Ishikawa (cell line): ENCODE results near the gene CLASRP.

ENCODE experiments used
- CEBPB ChIP-seq: IDR thresholded peaks from 2 replicates; pipeline ENCODE4 v1.6.1; 2012
- CREB1 ChIP-seq: IDR thresholded peaks from 2 replicates; pipeline ENCODE4 v1.6.1; 2012; ENCODE audit warnings: low read depth
- EGR1 ChIP-seq: IDR thresholded peaks from 2 replicates; pipeline ENCODE4 v1.6.1; 2012
- EP300 ChIP-seq: IDR thresholded peaks from 2 replicates; pipeline ENCODE4 v1.6.1; 2012; ENCODE audit warnings: borderline replicate concordance
- FOXM1 ChIP-seq: IDR thresholded peaks from 2 replicates; pipeline ENCODE4 v1.6.1; 2012; ENCODE audit warnings: low read depth, borderline replicate concordance
- NFIC ChIP-seq: IDR thresholded peaks from 2 replicates; pipeline ENCODE4 v1.6.1; 2012
- RAD21 ChIP-seq: IDR thresholded peaks from 2 replicates; pipeline ENCODE4 v1.6.1; 2012; ENCODE audit warnings: low read depth
- TAF1 ChIP-seq: IDR thresholded peaks from 2 replicates; pipeline ENCODE4 v1.6.1; 2012; ENCODE audit warnings: low read depth, mild to moderate bottlenecking
- TCF12 ChIP-seq: IDR thresholded peaks from 2 replicates; pipeline ENCODE4 v1.6.1; 2012; ENCODE audit warnings: low read depth
- TEAD4 ChIP-seq: IDR thresholded peaks from 2 replicates; pipeline ENCODE4 v1.6.1; 2012
- USF1 ChIP-seq: IDR thresholded peaks from 2 replicates; pipeline ENCODE4 v1.6.1; 2012
- YY1 ChIP-seq: IDR thresholded peaks from 2 replicates; pipeline ENCODE4 v1.6.1; 2012; ENCODE audit warnings: low read depth
- ZBTB7A ChIP-seq: IDR thresholded peaks from 2 replicates; pipeline ENCODE4 v1.6.1; 2012; ENCODE audit warnings: low read depth
- TF ChIP-seq, protein P1 (sequence below): IDR thresholded peaks from 2 replicates; pipeline ENCODE4 v1.6.1; 2012
- TF ChIP-seq, protein P2 (sequence below): IDR thresholded peaks from 2 replicates; pipeline ENCODE4 v1.6.1; 2012; ENCODE audit warnings: low read depth, mild to moderate bottlenecking

CLASRP gene

DNA sequence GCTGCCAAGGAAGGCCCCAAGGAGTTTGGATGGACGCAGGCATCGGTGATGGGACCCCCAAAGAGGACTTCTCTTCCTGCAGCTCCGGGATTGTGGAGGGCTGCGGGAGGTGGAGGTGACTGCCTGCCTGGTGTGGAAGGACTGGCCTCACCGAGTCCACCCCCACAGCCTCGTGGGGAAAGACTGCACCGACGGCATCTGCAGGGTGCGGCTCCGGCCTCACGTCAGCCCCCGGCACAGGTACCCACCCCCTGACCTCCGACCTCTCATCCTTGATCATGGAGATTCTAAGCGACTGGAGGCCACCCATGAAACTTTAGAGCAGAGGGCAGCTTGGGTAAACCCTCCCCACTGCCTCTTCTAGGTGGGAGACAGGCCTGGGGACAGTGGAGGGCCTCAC, 16.9 kb upstream of the CLASRP start:
- TF ChIP-seq USF1, result no peak
- TF ChIP-seq YY1, result no peak
- no peak for TF ChIP-seq CREB1
- TF ChIP-seq EGR1, result no peak
- no peak for TF ChIP-seq RAD21
- TF ChIP-seq FOXM1, result no peak
- no peak for TF ChIP-seq TAF1
- TF ChIP-seq, protein P1, sequence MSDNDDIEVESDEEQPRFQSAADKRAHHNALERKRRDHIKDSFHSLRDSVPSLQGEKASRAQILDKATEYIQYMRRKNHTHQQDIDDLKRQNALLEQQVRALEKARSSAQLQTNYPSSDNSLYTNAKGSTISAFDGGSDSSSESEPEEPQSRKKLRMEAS, result no peak
- TF ChIP-seq TCF12, result no peak
- no peak for TF ChIP-seq CEBPB
- no peak for TF ChIP-seq NFIC

GRCh38 chr19:45023048-45023447, 15.8 kb upstream of the CLASRP start:
- TF ChIP-seq USF1 (no peak), CEBPB (no peak), ZBTB7A (no peak), YY1 (no peak), TAF1 (no peak)

DNA sequence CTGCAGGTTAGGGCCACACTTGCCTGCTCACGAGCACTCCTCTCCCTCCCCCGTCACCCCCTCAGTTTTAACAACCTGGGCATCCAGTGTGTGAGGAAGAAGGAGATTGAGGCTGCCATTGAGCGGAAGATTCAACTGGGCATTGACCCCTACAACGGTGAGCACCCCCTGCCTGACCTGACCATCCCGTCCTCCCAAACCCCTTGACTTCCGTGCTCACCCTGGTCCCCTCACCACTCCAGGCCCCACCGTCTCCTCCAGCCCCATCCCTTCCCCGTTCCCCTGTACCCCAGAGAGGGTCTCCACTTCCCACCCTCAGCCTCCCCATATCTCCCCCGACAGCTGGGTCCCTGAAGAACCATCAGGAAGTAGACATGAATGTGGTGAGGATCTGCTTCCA, 13.6 kb upstream of the CLASRP start:
- TF ChIP-seq TEAD4 (no peak), RAD21 (no peak), TAF1 (no peak), ZBTB7A (no peak), TCF12 (no peak)

DNA sequence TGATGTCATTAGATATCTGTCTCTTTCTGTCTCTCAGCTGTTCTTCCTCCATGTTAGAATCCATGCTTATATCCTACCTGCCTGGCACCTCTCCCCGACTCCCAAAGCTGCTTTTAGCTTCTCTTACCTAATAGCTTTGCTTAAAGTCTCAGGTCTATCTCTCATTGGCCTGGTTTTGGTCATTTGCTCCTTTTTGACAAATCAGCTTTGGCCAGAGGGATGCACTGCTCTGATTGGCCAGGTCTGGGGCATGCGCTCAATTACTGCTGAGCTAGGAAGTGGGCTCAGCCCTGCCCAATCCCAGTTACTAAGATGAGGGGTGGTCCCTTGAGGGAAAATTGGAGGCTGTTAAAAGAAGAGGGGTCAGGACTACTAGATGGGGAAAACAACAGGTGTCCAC, 11.5 kb upstream of the CLASRP start:
- TF ChIP-seq NFIC, result no peak
- no peak for TF ChIP-seq EGR1
- TF ChIP-seq, protein P2, sequence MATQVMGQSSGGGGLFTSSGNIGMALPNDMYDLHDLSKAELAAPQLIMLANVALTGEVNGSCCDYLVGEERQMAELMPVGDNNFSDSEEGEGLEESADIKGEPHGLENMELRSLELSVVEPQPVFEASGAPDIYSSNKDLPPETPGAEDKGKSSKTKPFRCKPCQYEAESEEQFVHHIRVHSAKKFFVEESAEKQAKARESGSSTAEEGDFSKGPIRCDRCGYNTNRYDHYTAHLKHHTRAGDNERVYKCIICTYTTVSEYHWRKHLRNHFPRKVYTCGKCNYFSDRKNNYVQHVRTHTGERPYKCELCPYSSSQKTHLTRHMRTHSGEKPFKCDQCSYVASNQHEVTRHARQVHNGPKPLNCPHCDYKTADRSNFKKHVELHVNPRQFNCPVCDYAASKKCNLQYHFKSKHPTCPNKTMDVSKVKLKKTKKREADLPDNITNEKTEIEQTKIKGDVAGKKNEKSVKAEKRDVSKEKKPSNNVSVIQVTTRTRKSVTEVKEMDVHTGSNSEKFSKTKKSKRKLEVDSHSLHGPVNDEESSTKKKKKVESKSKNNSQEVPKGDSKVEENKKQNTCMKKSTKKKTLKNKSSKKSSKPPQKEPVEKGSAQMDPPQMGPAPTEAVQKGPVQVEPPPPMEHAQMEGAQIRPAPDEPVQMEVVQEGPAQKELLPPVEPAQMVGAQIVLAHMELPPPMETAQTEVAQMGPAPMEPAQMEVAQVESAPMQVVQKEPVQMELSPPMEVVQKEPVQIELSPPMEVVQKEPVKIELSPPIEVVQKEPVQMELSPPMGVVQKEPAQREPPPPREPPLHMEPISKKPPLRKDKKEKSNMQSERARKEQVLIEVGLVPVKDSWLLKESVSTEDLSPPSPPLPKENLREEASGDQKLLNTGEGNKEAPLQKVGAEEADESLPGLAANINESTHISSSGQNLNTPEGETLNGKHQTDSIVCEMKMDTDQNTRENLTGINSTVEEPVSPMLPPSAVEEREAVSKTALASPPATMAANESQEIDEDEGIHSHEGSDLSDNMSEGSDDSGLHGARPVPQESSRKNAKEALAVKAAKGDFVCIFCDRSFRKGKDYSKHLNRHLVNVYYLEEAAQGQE, result no peak
- no peak for TF ChIP-seq FOXM1
- TF ChIP-seq RAD21, result no peak
- no peak for TF ChIP-seq YY1
- no peak for TF ChIP-seq EP300
- no peak for TF ChIP-seq CREB1
- TF ChIP-seq, protein P1, result no peak

DNA sequence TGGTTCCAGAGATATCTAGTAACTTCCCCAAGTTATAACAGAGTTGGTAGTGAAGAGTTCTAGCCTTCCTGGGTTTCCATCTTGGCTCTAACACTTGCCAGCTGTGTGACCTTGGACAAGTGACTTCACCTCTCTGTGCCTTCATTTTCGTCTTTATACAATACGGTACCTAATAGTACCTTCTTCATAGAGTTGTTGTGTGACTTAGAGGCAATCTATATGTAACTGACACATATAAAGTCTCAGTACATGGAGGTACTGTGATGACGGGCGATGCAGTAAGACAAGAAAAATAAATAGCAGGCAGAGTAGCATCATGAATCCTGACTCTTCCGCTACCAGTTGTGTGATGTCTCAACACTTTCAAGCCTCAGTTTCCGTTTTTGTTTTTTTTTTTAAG, 8.0 kb upstream of the CLASRP start:
- TF ChIP-seq YY1, result no peak
- TF ChIP-seq, protein P1, result no peak
- TF ChIP-seq TEAD4, result no peak
- TF ChIP-seq, protein P2, result no peak
- TF ChIP-seq EP300, result no peak
- TF ChIP-seq NFIC, result no peak
- no peak for TF ChIP-seq RAD21
- TF ChIP-seq CEBPB, result no peak
- no peak for TF ChIP-seq CREB1

- TF ChIP-seq EGR1 (no peak), TAF1 (no peak), YY1 (no peak), RAD21 (no peak), CREB1 (no peak), TEAD4 (no peak), USF1 (no peak), CEBPB (no peak), NFIC (no peak)
- TF ChIP-seq, protein P2, result no peak
Observed at GRCh38 chr19:45032421-45032820, 6.4 kb upstream of the CLASRP start.
